Measurements from ENCODE around the gene CAPN5. TPM values are rescaled to one million over a fixed set of nuclear protein-coding genes. Genes with fewer than 3 reads are reported as not detected.
"Not testable (repeated sequence)": the region's sequence is repeated elsewhere in the genome, so short reads cannot be mapped to it uniquely, and the experiment has no call there.

Gene CAPN5
- total RNA-seq, 2 experiments from 2014 or later, result 0.43 to 0.65 TPM

DNA sequence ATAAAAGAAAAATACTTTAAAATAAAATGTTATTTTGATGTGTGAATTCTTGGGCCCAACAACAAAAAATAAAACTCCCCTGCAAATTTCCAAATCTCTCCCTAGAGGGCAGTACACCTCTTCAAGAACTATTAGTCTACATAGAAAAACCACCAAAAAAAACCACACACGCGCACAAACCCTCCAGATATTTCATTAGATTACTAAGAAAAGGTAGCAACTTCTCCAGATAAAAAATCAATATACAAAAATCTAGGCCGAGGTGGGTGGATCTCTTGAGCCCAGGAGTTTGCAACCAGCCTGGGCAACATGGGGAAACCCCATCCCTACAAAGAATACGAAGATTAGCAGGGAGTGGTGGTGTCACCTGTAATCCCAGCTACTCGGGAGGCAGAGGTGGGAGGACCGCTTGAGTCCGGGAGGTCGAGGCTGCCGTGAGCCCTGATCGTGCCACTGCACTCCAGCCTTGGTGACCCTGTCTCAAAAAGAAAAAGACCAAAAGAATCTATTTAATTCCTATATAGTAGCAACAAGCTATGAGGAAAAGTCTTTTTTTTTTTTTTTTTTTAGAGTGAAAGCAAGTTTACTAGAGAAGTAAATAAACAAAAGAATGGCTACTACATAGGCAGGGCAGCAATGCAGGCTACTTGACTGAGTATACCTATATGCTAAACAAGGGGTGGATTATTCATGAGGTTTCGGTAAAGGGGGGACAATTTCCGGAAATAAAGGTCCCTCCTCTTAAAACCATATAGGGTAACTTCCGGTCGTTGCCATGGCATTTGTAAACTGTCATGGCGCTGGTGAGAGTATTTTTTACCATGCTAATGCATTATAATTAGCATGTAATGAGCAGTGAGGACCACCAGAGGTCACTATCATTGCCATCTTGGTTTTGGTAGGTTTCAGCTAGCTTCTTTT lies 19.5 kb upstream of the CAPN5 start:
- Mint-ChIP-seq H3K27ac (peak overlapping the region; percentile 47), H3K27me3 (peaks cover 21% of the 10 kb centered on the region), H3K4me1 (peaks cover 14% of the 10 kb centered on the region), H3K4me3 (peak overlapping the region; percentile 47), H3K9me3 (no peaks in the 10 kb centered on the region), H3K36me3 (ENCODE audit: low read depth) (no peaks in the 10 kb centered on the region)
- ChIA-PET POLR2A (interaction anchor here (0.6 to 1.7 kb wide), 2 partner anchors 45 to 602 kb away, joined by 3 to 8 read pairs; no protein-coding TSS in a partner anchor), CTCF (interaction anchor here (0.6 to 2.7 kb wide), 26 partner anchors 10 to 805 kb away, joined by 3 to 99 read pairs (median 4); partner anchors contain the start of gene CAPN5)
- DNase-seq, result peak; percentile 79

DNA sequence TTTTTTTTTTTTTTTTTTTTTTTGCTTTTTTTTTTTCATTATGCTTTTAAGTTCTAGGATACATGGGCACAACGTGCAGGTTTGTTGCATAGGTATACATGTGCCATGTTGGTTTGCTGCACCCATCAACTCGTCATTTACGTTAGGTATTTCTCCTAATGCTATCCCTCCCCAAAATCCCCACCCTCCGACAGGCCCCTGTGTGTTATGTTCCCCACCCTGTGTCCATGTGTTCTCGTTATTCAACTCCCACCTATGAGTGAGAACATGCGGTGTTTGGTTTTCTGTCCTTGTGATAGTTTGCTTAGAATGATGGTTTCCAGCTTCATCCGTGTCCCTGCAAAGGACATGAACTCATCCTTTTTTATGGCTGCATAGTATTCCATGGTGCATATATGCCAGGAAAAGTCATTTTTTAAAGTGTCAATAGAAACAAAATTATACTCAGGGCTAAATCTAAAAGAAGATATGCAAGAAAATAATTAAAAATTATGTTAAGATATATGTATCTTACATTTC lies 18.8 kb upstream of the CAPN5 start:
- ChIA-PET CTCF (interaction anchor here (0.6 to 2.7 kb wide), 22 partner anchors 11 to 326 kb away, joined by 3 to 99 read pairs (median 4); partner anchors contain the start of gene CAPN5), POLR2A (interaction anchor here (1.7 kb wide), 1 partner anchor 44 kb away, joined by 8 read pairs; no protein-coding TSS in a partner anchor)
- H3K27me3 Mint-ChIP-seq, result peaks cover 17% of the 10 kb centered on the region
- H3K4me3 Mint-ChIP-seq; H3K27ac Mint-ChIP-seq; H3K9me3 Mint-ChIP-seq; H3K36me3 Mint-ChIP-seq (ENCODE audit: low read depth); DNase-seq: not testable (repeated sequence)
- H3K4me1 Mint-ChIP-seq, result peaks cover 14% of the 10 kb centered on the region

DNA sequence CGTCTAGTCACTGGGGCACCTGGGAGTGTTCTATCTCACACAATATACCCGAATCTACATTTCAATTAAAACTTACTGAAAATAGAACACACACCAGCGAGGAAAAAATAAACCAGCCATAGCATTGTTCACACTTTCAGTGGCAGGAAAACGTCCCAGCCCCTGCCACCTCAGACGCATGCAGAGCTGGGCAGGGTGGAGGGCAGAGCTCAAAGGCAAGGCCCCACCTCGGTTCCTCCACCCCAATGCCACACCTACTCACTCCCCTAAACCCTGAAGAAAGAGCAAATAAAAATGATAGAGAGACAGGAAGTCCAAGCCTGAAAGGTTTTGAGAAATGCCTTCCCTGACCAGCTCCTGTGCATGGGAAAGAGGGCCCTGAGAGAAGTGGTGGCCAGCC lies 17.7 kb upstream of the CAPN5 start:
- peaks cover 14% of the 10 kb centered on the region for H3K27me3 Mint-ChIP-seq
- H3K4me1 Mint-ChIP-seq, result peaks cover 14% of the 10 kb centered on the region
- ChIA-PET CTCF (interaction anchor here (2.0 to 2.7 kb wide), 3 partner anchors 16 to 129 kb away, joined by 6 to 99 read pairs (median 11); no protein-coding TSS in a partner anchor), POLR2A (interaction anchor here (1.4 kb wide), 1 partner anchor 34 kb away, joined by 3 read pairs; no protein-coding TSS in a partner anchor)
- no peaks in the 10 kb centered on the region for H3K9me3 Mint-ChIP-seq
- no peaks in the 10 kb centered on the region for H3K36me3 Mint-ChIP-seq (ENCODE audit: low read depth)
- H3K4me3 Mint-ChIP-seq, result no peak overlapping the region
- no peak overlapping the region for H3K27ac Mint-ChIP-seq
- DNase-seq, result no peak

DNA sequence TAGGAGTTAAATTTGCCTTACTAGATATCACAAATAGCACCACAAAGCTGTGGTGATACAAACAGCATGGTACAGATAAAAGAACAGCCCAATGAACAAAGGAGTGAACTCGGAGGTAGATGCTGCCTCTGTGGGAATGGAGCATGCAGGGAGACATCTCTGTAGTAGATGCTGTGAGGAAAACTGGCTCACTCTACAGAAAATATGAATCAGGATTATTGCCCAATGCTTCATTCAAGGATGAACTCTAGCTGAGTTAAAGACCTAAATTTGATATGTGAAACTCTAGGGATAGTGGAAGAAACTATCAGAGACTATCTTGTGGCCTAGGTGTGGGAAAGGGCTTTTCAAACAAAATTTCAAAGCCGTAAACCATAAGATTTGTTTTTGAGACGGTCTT lies 15.3 kb upstream of the CAPN5 start:
- no peaks in the 10 kb centered on the region for H3K27me3 Mint-ChIP-seq
- H3K27ac Mint-ChIP-seq, result no peak overlapping the region
- POLR2A ChIA-PET, result interaction anchor here (1.6 kb wide), 1 partner anchor 21 kb away, joined by 8 read pairs; no protein-coding TSS in a partner anchor
- no peak for DNase-seq
- no peaks in the 10 kb centered on the region for H3K36me3 Mint-ChIP-seq (ENCODE audit: low read depth)
- peaks cover 8% of the 10 kb centered on the region for H3K4me1 Mint-ChIP-seq
- H3K4me3 Mint-ChIP-seq, result no peak overlapping the region
- CTCF ChIA-PET, result interaction anchor here (1.4 to 5.2 kb wide), 2 partner anchors 39 to 76 kb away, joined by 3 to 32 read pairs; partner anchors contain the start of gene MYO7A
- no peaks in the 10 kb centered on the region for H3K9me3 Mint-ChIP-seq

DNA sequence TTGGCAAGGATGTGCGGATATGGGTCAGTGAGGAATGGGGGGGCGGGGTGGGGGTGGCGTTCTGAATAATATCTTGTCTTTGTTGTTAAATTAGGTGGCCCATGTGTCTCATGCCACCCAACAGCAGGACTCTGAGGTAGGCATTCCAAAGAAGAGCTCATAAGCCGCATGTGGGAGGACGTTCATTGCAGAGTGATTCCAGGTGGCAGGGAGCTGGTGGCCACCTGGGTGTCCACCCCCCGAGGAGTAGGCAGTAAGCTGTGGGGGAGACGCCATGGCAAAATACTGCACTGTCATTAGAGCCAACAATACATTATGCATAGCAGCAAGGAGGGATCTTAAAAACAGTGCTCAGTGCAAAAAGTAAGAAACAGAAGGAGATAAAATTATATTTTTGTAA lies 14.3 kb upstream of the CAPN5 start:
- Mint-ChIP-seq H3K27me3 (peaks cover 2% of the 10 kb centered on the region), H3K4me1 (peaks cover 2% of the 10 kb centered on the region), H3K27ac (no peak overlapping the region), H3K4me3 (no peak overlapping the region), H3K9me3 (peaks cover 5% of the 10 kb centered on the region), H3K36me3 (ENCODE audit: low read depth) (no peaks in the 10 kb centered on the region)
- CTCF ChIA-PET, result interaction anchor here (5.2 kb wide), 1 partner anchor 38 kb away, joined by 32 read pairs; no protein-coding TSS in a partner anchor
- POLR2A ChIA-PET, result interaction anchor here (1.6 kb wide), 1 partner anchor 20 kb away, joined by 8 read pairs; no protein-coding TSS in a partner anchor
- no peak for DNase-seq

DNA sequence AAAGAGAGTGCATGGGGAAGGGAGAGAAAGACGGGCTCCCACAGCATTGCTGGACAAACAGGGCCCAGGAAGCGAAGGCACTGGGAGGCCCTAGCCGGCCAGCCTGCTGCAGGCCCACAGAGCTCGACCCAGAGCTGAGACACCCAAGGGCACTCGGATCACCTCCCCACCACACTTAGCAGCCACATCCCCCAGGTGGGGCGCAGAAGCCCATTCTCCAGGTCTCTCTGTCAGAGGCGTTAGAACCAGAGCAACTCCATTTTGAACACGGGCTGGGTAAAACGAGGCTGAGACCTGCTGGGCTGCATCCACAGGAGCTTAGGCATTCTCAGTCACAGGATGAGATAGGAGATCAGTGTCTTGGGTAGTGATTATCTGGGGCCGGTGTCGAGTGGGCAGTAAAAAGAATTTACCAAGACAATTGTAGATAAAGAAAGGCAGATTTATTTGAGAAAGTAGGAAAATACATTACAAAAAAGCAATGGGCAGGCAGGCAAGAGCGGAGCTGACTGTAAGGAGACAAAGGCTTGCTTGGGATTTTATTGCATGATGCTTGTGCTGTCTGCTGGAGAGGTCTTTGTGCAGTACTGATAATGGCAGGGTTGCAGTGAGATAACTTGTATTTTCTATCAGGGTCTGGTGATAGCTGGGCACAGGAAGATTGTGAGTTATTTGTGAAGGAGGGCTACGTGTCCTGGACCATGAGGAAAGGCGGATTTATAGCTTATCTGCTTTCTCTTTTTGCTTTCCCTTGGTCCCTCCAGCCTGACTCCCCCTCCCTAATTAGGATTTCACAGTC lies 13.4 kb upstream of the CAPN5 start:
- ChIA-PET CTCF (interaction anchor here (2.2 to 5.2 kb wide), 2 partner anchors 8 to 37 kb away, joined by 6 to 32 read pairs; no protein-coding TSS in a partner anchor), POLR2A (interaction anchor here (2.1 kb wide), 1 partner anchor 29 kb away, joined by 6 read pairs; no protein-coding TSS in a partner anchor)
- H3K27ac Mint-ChIP-seq, result no peak overlapping the region
- H3K36me3 Mint-ChIP-seq (ENCODE audit: low read depth), result no peaks in the 10 kb centered on the region
- peaks cover 1% of the 10 kb centered on the region for H3K4me1 Mint-ChIP-seq
- H3K9me3 Mint-ChIP-seq, result peaks cover 5% of the 10 kb centered on the region
- peaks cover 2% of the 10 kb centered on the region for H3K27me3 Mint-ChIP-seq
- no peak for DNase-seq
- no peak overlapping the region for H3K4me3 Mint-ChIP-seq

DNA sequence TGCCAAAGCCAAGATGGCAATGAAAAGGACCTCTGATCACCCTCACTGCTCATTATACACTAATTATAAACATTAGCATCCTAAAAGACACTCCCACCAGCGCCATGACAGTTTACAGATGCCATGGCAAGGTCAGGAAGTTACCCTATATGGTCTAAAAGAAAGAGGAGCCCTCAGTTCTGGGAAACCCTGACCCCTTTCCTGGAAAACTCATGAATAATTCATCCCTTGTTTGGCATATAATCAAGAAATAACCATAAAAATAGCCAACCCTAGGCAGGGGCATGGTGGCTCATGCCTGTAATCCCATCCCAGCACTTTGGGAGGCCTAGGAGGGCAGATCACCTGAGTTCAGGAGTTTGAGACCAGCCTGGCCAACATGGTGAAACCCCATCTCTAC lies 12.7 kb upstream of the CAPN5 start:
- peaks cover 5% of the 10 kb centered on the region for H3K9me3 Mint-ChIP-seq
- no peak for DNase-seq
- H3K4me3 Mint-ChIP-seq, result no peak overlapping the region
- H3K36me3 Mint-ChIP-seq (ENCODE audit: low read depth), result no peaks in the 10 kb centered on the region
- H3K27me3 Mint-ChIP-seq, result peaks cover 2% of the 10 kb centered on the region
- H3K4me1 Mint-ChIP-seq, result peaks cover 1% of the 10 kb centered on the region
- ChIA-PET CTCF (interaction anchor here (2.2 to 5.2 kb wide), 2 partner anchors 9 to 37 kb away, joined by 6 to 32 read pairs; no protein-coding TSS in a partner anchor), POLR2A (interaction anchor here (2.1 kb wide), 1 partner anchor 28 kb away, joined by 6 read pairs; no protein-coding TSS in a partner anchor)
- no peak overlapping the region for H3K27ac Mint-ChIP-seq

DNA sequence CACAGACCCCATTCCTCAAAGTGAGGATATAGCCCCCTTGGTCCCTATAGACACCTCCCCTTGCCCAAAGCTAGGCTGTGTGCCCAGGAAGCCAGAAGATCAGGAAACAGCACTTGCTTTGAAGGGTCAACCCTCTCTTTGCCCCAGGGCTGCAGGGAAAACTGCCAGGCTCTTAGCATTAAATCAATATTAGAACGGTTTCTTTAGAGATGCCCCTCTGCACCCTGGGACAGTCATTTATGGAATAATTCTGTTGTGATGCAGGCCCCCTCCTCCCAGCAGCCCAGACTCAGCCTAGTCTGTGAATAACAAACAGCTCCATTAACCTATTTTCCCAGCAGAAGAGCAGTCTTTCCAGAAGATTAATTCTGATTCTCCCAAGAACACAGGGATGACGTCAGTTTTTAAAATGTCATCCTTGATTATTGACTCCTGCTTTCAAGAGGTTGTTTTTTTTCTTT lies 11.6 kb upstream of the CAPN5 start:
- ChIA-PET POLR2A (interaction anchor here (2.1 kb wide), 1 partner anchor 27 kb away, joined by 6 read pairs; no protein-coding TSS in a partner anchor), CTCF (interaction anchor here (2.2 to 5.2 kb wide), 2 partner anchors 10 to 35 kb away, joined by 6 to 32 read pairs; no protein-coding TSS in a partner anchor)
- Mint-ChIP-seq H3K27ac (no peak overlapping the region), H3K9me3 (peaks cover 5% of the 10 kb centered on the region), H3K4me3 (no peak overlapping the region), H3K36me3 (ENCODE audit: low read depth) (no peaks in the 10 kb centered on the region), H3K27me3 (peaks cover 8% of the 10 kb centered on the region), H3K4me1 (peaks cover 1% of the 10 kb centered on the region)
- DNase-seq, result no peak

DNA sequence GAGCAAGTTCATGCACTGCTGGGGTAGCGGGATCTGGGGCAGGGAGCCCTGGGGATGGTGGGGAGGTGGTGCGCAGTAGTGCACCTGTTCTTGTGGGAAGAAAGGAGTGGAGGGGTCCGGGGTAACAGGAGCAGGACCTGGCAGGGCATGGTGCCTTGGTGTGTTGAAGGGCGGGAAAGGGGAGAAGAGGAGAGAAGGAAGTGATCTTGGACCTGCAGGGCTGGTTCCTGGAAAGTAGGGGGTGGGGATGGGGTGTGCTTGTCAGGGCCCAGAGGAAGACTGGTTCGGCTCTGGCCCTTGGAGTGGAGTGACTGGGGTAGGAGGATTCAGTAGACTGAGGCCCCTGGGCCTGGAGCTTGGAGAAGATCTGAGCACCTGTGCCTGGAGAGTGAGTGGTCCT lies 10.9 kb upstream of the CAPN5 start:
- Mint-ChIP-seq H3K36me3 (ENCODE audit: low read depth) (no peaks in the 10 kb centered on the region), H3K9me3 (peaks cover 5% of the 10 kb centered on the region), H3K4me1 (peaks cover 1% of the 10 kb centered on the region), H3K4me3 (no peak overlapping the region), H3K27me3 (peaks cover 15% of the 10 kb centered on the region), H3K27ac (no peak overlapping the region)
- CTCF ChIA-PET, result interaction anchor here (5.2 kb wide), 1 partner anchor 35 kb away, joined by 32 read pairs; no protein-coding TSS in a partner anchor
- POLR2A ChIA-PET, result no interaction called here
- no peak for DNase-seq

DNA sequence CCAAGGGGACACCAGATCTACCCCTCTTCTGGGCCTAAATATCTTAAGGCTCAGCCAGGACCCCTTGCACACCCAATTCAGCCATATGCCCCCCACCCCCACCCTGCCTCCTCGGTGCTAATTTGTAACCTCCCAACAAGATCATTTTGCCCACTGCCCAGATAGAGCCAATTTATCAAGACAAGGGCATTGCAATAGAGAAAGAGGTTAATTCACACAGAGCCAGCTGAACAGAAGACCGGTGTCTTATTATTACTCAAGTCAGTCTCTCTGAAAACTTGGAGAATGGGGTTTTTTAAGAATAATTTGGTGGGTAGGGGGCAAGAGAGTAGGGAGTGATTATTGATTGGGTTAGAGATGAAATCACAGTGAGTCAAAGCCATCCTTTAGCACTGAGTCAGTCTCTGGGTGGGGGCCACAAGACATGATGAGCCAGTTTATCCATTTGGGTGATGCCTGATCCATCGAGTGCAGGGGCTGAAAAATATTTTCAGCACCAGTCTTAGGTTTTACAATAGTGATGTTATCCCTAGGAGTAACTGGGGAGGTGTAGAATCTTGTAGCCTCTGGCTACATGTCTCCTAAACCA lies 9.9 kb upstream of the CAPN5 start:
- H3K36me3 Mint-ChIP-seq (ENCODE audit: low read depth), result no peaks in the 10 kb centered on the region
- no peak overlapping the region for H3K4me3 Mint-ChIP-seq
- ChIA-PET POLR2A (no interaction called here), CTCF (interaction anchor here (1.2 kb wide), 1 partner anchor 10 kb away, joined by 3 read pairs; no protein-coding TSS in a partner anchor)
- peaks cover 22% of the 10 kb centered on the region for H3K27me3 Mint-ChIP-seq
- no peak for DNase-seq
- H3K4me1 Mint-ChIP-seq, result peaks cover 1% of the 10 kb centered on the region
- peaks cover 6% of the 10 kb centered on the region for H3K9me3 Mint-ChIP-seq
- no peak overlapping the region for H3K27ac Mint-ChIP-seq

DNA sequence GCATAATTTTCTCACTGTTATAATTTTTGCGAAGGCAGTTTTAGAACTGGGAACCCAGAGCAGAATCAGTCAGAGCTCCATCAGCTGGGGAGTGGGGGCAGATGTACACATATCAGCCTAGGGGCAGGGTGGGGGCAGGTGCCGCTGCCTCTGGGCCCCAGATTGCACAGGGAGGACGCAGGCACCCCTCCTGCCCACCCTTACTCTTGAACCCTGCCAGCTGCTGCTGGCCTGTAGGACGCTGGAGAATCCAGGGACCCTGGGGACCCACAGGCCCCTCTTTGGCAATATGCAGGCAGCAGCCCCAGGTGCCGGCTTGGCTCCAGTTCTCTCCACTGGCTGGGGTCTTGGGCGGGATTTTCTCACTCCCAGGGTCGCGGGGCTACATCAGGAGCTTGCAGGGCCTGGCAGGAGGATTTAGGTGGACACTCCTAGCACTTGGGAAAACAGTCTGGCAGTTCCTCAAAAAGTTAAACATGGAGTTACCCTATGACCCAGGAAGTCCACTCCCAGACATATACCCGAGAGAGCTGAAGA lies 8.8 kb upstream of the CAPN5 start:
- peaks cover 1% of the 10 kb centered on the region for H3K4me1 Mint-ChIP-seq
- POLR2A ChIA-PET, result no interaction called here
- no peak overlapping the region for H3K27ac Mint-ChIP-seq
- H3K4me3 Mint-ChIP-seq, result no peak overlapping the region
- CTCF ChIA-PET, result interaction anchor here (1.1 to 1.2 kb wide), 3 partner anchors 10 to 33 kb away, joined by 3 read pairs; no protein-coding TSS in a partner anchor
- H3K36me3 Mint-ChIP-seq (ENCODE audit: low read depth), result no peaks in the 10 kb centered on the region
- no peak for DNase-seq
- peaks cover 6% of the 10 kb centered on the region for H3K9me3 Mint-ChIP-seq
- H3K27me3 Mint-ChIP-seq, result peaks cover 22% of the 10 kb centered on the region

Data from activated CD4-positive, alpha-beta memory T cell treated with anti-CD3 and anti-CD28 coated beads, Interleukin-2, amount 10 ng/mL, durations not matched to agents 7 days and 5 days (primary cell).